GM18502 (cell line): Measurements from ENCODE around the gene LRPAP1.

ENCODE experiments used
- ATAC-seq: cut with Tn5 transposase; IDR thresholded peaks from one replicate; pipeline ENCODE4 v1.9.1; 2021; ENCODE audit warnings: mild to moderate bottlenecking; ENCODE audit not compliant: unreplicated experiment, poor library complexity

Gene LRPAP1

GRCh38 chr4:3476936-3477749 is 55.1 kb downstream of the LRPAP1 start:
- ATAC-seq: no peak

DNA sequence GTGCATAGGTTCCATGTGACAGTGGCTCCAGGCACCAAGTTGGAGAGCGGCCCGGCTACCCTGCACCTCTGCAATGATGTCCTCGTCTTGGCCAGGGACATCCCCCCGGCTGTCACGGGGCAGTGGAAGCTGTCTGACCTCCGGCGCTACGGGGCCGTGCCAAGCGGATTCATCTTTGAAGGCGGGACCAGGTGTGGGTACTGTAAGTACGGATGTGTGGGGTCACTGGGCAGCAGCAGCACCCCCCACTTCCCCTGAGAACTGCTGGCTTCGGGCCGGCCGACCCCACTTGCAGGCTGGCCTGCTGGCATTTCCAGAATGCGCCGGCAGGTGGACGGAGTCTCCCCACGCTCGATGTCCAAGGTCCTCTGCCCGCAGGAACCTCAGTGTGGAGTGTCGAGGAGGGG is 55.9 kb downstream of the LRPAP1 start:
- ATAC-seq: no peak

DNA sequence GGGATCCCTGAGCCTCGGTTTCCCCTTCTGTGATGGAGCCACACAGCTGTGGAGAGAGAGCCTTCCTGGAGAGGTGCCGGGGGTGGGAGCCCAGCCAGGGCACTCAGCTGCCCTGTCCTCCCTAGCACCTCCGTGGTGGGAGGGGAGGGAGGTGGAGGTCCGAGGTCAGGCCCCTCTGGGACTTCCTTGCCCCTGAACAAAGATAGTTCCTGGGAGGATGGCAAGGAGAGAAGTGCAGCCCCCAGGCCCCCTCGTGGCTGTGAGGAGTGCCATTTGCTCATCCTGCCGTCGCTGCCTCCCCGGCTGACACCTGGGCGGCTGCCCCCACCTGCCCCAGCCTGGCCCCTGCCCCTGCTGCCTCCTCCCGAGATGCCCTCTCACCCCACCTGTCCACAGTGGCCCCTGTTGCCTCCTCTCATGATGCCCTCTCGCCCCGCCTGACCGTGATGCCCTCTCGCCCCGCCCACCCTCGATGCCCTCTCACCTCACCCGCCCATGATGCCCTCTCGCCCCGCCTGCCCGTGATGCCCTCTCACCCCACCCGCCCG is 56.4 kb downstream of the LRPAP1 start:
- ATAC-seq: no peak

GRCh38 chr4:3475041-3475712 is 57.0 kb downstream of the LRPAP1 start:
- ATAC-seq: no peak

DNA sequence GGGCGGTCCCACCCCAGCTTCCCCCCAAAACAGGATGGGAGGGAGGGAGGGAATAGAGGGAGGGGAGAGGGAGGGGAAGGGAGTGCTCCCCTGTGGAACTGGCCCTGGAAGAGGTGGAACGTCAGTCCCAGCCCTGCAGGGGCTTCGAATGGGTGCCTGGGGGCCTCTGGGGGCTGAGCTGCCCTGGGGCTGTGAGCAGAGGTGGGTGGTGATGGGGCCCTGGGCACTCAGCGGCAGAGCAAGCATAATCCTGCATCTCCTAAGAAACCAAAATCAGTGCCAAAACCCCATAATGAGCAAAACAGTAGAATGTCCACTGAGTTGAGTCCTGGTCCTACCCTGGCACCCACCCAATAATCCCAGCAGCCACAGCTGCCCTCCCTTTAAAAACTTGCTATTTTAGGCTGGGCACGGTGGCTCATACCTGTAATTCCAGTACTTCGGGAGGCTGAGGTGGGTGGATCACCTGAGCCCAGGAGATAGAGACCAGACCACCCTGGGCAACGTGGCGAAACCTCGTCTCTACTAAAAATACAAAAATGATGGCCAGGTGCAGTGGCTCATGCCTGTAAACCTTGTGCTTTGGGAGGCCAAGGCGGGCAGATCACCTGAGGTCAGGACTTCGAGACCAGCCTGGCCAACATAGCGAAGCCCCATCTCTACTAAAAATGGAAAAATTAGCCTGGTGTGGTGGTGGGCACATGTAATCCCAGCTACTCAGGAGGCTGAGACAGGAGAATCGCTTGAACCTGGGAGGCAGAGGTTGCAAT is 58.0 kb downstream of the LRPAP1 start:
- ATAC-seq: no peak

DNA sequence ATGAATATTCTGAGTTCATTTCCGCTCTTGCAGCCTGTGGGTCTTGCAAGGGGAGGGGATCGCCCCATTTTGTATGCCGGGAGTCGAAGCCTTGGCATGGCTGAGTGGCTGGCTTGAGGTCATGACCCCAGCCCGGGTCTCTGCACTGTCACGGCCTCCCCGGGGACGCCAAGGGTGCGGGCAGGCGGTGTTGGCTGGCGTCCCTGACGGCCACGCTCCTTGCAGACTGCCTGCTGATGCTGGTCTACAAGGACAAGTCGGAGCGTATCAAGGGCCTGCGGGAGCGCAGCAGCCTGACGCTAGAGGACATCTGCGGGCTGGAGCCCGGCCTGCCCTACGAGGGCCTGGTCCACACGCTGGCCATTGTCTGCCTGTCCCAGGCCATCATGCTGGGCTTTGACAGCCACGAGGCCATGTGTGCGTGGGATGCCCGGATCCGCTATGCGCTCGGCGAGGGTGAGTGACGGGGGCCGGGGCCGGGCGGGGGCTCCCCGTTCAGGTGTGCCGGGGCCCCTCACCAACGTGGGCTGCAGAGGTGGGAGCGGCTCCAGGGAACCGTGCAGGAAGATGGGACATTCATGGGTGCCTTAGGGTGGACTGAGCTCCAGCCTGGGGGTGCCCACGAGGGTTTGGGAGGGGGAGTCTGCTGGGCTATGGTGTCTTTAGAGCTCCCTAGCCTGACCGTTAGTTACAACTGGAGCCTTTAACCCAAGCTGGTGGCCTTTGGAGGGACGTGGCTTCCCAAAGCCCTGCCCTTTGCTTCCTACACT is 58.9 kb downstream of the LRPAP1 start:
- ATAC-seq: no peak

DNA sequence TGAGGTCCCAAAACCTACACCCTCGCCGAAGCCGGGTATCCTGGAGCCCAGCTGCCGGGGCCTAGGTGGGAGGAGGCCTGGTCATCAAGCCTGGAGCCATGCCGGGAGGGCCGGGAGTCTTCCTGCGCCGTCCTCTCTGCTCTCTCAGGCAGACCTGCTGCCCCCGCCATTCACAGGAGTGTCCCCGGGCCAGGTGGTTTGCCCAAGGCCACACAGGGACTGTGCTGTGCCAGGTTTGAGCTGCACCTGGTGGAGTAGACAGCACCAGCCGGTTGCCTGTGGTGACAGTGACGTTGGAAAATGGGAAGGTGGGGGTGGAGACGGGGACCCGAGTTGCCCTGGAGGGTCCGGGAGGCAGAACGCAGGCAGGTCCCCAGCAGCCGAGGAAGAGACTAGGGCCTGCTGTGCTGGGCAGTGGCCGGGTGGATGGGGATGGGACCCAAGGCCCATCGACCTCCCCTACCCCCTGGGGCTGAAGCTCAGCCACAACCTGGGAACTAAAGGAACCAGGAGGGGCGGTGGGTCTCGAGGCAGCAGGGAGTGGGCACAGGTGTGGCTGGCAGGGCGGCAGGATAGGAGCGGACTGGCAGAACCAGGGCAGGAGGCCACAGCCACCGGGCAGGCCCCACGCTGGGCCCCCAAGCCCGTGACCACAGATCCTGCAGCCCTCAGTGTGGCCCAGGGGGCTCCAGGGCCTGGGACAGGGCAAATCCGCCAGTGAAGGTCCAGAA is 59.6 kb downstream of the LRPAP1 start:
- no peak for ATAC-seq

DNA sequence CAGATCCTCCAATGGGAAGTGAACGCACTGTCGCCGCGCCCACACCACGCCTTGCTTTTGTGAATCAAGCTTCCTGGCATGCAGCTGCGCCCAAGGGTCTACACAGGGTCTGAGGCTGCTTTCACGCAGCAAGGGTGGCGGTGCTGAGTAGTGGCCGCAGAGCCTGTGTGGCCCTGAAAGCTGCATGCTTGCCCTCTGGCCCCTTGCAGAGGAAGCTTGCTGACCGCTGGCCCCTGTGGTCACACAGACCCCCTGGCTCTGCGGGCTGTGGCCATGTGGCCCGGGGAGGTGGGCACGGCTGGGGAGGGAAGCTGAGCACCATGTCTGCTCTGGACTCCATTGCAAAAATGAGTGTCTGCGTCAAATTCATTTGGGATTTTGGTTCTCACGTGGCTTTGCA is 60.3 kb downstream of the LRPAP1 start:
- ATAC-seq: no peak

GRCh38 chr4:3471098-3471760 is 61.0 kb downstream of the LRPAP1 start:
- no peak for ATAC-seq

GRCh38 chr4:3470244-3471097 is 61.8 kb downstream of the LRPAP1 start:
- ATAC-seq: no peak

GRCh38 chr4:3469386-3470243 is 62.6 kb downstream of the LRPAP1 start:
- no peak for ATAC-seq

DNA sequence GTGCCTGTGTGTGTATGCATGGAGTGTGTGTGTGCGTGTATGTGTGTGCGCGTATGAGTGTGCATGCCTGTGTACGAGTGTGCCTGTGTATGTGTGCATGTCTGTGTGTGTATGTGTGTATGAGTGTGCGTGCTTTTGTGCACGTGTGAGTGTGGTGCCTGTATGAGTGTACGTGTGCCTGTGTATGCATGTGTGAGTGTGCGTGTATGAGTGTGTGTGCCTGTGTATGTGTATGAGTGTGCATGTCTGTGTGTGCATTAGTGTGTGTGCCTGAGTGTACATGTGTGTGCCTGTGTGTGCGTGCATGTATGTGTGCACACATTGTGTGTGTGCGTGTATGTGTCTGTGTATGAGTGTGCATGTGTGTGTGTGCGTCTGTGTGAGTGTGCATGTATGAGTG is 63.4 kb downstream of the LRPAP1 start:
- ATAC-seq: no peak

GRCh38 chr4:3468154-3468553 is 64.1 kb downstream of the LRPAP1 start:
- ATAC-seq: no peak

DNA sequence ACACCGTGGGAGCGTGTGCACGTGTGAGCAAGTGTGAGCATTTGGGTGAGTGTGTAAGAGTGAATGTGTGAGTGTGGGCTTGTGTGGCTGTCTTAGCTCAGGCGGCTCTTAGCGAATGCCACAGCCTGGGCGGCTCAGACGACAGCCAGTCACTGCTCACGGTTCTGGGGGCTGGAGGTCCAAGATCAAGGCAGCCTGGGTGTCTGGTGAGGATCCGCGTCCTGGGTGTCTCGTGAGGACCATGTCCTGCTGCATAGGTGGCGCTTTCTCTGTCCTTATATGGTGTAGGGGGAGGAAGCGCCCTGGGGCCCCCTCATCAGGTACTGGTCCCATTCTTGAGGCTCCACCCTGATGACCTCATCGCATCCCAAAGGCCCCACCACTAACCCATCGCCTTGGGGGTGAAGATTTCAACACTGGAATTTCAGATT is 64.6 kb downstream of the LRPAP1 start:
- no peak for ATAC-seq

- ATAC-seq: no peak
These were observed 65.3 kb downstream of the LRPAP1 start for GRCh38 chr4:3466691-3467600.
